SK-N-MC (cell line): ENCODE results near the gene MDC1.

ENCODE experiments used
- DNase-seq: peaks from one replicate; pipeline ENCODE4 v3.0.0-alpha.2; 2011; ENCODE audit warnings: low read depth, low spot score
- H3K27ac ChIP-seq: fragments of 200-600 bp; sonication (generic); 2 replicates; pipeline ENCODE4 v1.5.1; 2016; ENCODE audit warnings: mixed run types
- H3K36me3 ChIP-seq: fragments of 200-600 bp; sonication (generic); 2 replicates; pipeline ENCODE4 v1.6.1; 2017; ENCODE audit warnings: antibody characterized with exemption, low read length, mixed read lengths; ENCODE audit not compliant: insufficient read depth
- H3K4me3 ChIP-seq: fragments of 200-600 bp; sonication (generic); 2 replicates; pipeline ENCODE4 v1.5.1; 2016
- H3K9ac ChIP-seq: fragments of 200-600 bp; sonication (generic); 2 replicates; pipeline ENCODE4 v1.8.0; 2017; ENCODE audit warnings: mixed run types, mixed read lengths; ENCODE audit not compliant: insufficient read length
- H3K9me3 ChIP-seq: fragments of 200-600 bp; sonication (generic); 2 replicates; pipeline ENCODE4 v1.6.1; 2017; ENCODE audit warnings: low read depth, mild to moderate bottlenecking, antibody characterized with exemption, low read length, moderate library complexity, mixed read lengths
- EZH2 ChIP-seq: fragments of 200-600 bp; sonication (generic); IDR thresholded peaks from one replicate; pipeline ENCODE4 v1.6.1; 2017; ENCODE audit warnings: antibody characterized with exemption
- FOXP2 ChIP-seq: optimal IDR thresholded peaks from 2 replicates; pipeline ENCODE3; 2011; ENCODE audit warnings: mild to moderate bottlenecking, moderate library complexity; ENCODE audit not compliant: insufficient read depth; ENCODE audit errors: extremely low read length, control extremely low read depth
- POLR2AphosphoS5 ChIP-seq: IDR thresholded peaks from 2 replicates; pipeline ENCODE4 v1.6.1; 2012; ENCODE audit warnings: mild to moderate bottlenecking, low read depth, low read length, borderline replicate concordance

Gene MDC1

DNA sequence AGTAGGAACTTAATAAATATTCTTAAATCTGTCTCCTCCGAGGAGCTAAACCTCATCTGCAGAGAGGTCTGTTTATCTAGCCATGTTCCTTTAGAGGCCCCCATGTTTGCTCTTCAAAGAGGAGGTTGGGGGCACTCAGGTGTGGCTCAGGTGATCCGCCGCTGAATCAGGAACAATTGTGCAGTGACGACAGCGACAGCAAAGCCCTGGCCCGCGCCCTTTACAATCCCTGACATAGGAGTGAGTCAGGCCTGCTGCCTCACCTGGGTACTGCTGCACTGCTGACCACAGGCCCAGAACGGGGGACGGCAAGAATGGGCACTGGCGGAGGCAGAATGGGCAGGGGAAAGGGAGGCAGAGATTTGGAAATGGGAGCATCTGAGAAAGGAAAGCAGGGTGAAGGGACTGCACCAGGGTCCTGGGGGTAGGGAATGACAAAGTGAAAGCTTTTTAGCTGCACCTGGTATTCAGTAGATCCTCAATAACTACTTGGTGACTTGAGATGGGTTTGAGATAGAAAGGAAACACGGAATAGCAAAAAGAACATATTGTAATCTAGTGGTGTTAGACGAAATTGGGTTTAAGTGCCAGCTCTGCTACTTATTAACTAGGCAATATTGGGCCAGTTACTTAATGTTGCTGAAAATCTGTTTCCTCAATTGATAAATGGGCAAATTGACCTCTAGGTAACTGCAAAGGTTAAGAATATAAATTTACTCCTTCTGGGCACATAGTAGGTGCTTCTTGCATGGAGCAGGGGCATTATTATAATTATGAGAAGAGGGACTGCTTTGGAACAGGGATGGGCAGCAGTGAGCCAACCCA is 32.7 kb upstream of the MDC1 start:
- no peak overlapping the region for H3K4me3 ChIP-seq
- H3K9ac ChIP-seq = no peak overlapping the region
- DNase-seq = no peak
- no peaks in the 10 kb centered on the region for H3K36me3 ChIP-seq
- no peak for TF ChIP-seq EZH2
- no peak for TF ChIP-seq POLR2AphosphoS5
- no peak for TF ChIP-seq FOXP2
- no peaks in the 10 kb centered on the region for H3K9me3 ChIP-seq
- no peak overlapping the region for H3K27ac ChIP-seq

DNA sequence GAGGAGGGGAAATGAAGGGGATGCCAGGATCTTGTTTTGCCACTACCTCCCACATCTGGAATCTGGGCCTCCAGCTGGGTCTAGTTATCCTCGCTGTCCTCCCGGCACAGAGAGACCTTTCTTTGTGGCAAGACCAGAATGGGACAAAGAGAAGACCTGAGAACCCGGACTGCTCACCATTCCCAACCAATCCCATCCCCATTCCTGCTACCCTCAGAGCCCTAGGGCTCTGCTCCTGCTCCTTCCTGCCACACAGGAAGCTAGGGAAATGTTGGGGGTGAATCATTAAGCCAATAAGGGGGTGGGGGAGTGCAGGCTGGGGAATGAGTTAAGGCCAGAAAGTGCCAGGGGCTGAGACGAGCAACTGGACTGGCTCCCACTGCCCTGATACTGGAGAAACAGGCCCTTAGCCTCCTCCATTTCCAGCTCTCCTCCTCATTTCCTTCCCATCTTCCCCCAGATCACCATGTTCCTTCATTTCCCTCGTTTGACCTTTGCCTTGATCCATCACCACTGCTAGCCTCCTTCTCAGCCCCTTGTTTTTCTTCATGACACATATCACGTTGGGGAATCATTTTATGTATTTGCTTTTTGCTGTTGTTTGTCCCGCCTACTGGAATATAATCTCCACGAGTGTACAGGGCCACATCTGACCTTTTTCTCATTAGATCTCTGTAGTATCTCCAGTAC is 31.9 kb upstream of the MDC1 start:
- Histone ChIP-seq H3K27ac (no peak overlapping the region), H3K36me3 (no peaks in the 10 kb centered on the region), H3K4me3 (no peak overlapping the region), H3K9me3 (no peaks in the 10 kb centered on the region), H3K9ac (no peak overlapping the region)
- no peak for DNase-seq
- no peak for TF ChIP-seq FOXP2

DNA sequence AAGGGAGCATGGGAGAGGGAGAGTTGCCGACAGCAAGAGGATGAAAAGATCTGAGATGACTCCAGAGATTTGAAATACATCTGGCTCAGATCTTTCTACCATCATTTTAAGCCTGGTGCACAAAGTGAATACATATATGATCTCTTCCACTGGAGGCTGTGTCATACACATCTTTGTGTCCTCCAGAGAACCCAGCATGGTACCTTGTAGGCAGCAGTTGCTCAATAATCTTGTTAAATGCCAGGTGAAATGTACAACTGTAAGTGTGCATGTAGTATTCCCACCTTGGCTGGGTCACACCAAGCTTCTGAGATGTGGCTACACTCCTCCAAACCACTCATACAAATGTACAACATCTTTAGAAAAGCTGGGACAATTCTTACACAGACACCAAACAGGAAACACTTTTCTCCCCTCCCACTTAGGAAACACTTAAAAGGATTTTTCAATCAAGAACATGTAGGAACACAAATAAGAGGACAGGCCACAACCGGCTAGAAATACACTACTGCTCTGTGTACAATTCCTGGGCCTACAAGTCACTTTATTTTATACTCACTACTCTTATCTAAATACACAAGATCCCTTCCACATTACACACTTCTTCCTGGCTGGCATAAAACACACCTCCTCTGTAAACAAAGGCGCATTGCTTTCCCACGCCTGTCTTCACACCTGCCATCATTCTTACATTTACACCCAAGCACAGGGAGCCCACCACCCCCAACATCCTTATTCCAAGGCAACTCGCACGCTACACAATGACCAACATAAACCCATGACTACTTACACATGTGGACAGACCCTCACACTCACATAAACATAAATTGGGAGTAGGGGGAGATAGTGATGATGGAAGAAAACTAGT is 31.1 kb upstream of the MDC1 start:
- no peak overlapping the region for H3K9ac ChIP-seq
- H3K4me3 ChIP-seq = no peak overlapping the region
- peak overlapping the region; percentile 12; the same call in 1 of the 2 replicates for H3K27ac ChIP-seq
- H3K36me3 ChIP-seq = no peaks in the 10 kb centered on the region
- TF ChIP-seq EZH2 = no peak
- TF ChIP-seq FOXP2 = no peak
- no peak for TF ChIP-seq POLR2AphosphoS5
- no peak for DNase-seq
- no peaks in the 10 kb centered on the region for H3K9me3 ChIP-seq

- no peak for TF ChIP-seq EZH2
- no peak for TF ChIP-seq POLR2AphosphoS5
- TF ChIP-seq FOXP2 = no peak
- no peak for DNase-seq
- no peaks in the 10 kb centered on the region for H3K9me3 ChIP-seq
- H3K9ac ChIP-seq = no peak overlapping the region
- no peaks in the 10 kb centered on the region for H3K36me3 ChIP-seq
- H3K27ac ChIP-seq = no peak overlapping the region
- H3K4me3 ChIP-seq = no peak overlapping the region
Measured at GRCh38 chr6:30747300-30747687, 30.2 kb upstream of the MDC1 start.

- peak within 1 kb of the TSS; percentile 92 for H3K4me3 ChIP-seq
- DNase-seq = no peak
- TF ChIP-seq FOXP2 (no peak), EZH2 (no peak), POLR2AphosphoS5 (peak; percentile 97)
- peaks cover 10% of the 10 kb centered on the region for H3K36me3 ChIP-seq
- H3K9ac ChIP-seq = peak within 1 kb of the TSS; percentile 72
- H3K9me3 ChIP-seq = no peaks in the 10 kb centered on the region
- peak within 1 kb of the TSS; percentile 61; the same call in 1 of the 2 replicates for H3K27ac ChIP-seq
Measured at GRCh38 chr6:30744054-30744805, 27.1 kb upstream of the MDC1 start, which contains the start of gene IER3. Gene IER3 (minus strand): TSS chr6:30744547. CDS start chr6:30744518, 29 bp downstream.

DNA sequence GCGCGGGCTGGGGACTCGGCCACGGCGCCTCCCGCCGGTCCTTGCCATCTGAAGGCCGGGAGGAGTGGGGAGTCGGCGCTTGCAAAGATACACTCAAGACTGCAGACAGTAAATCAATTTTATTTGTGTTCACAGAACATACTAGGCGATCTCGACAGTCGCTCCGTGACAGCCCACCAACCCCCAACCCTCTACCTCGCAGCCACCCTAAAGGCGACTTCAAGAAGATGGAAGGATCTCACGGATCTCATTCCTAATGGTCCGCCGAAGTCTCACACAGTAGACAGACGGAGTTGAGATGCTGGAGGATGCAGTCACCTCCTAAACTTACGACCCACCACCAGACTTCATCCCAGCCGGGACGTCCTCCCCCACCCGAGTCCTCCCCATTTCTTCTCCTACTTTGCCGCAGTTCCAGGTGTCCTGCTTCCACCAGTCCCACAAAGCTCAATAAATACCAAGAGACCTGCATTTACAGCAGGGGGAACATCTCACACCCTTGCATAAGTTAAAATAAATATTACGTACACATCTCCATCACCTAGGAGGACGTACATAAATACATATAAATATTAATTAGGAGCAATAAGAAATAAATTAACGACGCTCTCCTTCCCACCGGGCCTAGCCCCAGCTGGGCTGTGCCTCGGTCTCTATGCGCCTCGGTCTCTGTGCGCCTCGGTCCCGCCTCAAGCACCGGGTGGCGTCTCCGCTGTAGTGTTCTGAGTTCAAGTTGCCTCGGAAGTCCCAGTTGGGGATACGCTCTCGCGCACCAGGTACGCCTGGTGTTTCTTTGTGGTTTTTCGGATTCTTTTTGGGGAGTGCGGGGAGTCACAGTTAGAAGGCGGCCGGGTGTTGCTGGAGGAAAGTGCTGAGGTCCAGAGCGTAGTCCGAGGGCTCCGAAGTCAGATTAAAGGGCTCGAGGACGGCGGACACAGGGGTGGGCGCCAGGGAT is 26.3 kb upstream of the MDC1 start:
- Histone ChIP-seq H3K4me3 (peak overlapping the region; percentile 92), H3K36me3 (peaks cover 13% of the 10 kb centered on the region), H3K9me3 (no peaks in the 10 kb centered on the region), H3K9ac (peak overlapping the region; percentile 72), H3K27ac (peak overlapping the region; percentile 61)
- no peak for DNase-seq
- TF ChIP-seq EZH2 = no peak
- TF ChIP-seq FOXP2 = peak; percentile 15
- TF ChIP-seq POLR2AphosphoS5 = peak; percentile 13; the same call in 1 of the 2 replicates
